HCT116 (cell line): ENCODE measurements around the gene HS3ST2. TPM values are rescaled to one million over a fixed set of nuclear protein-coding genes. Genes with fewer than 3 reads are reported as not detected.

Source experiments
- ATAC-seq: fragments of 200-7000 bp; cut with Tn5 transposase; 2 replicates; pipeline ENCODE4 v1.9.1; 2020; ENCODE audit warnings: mild to moderate bottlenecking, moderate library complexity
- BruUV-seq: library from RNA; stranded (reverse); fragments of 400-500 nt; replicated peaks from 2 replicates; lab custom pipeline; 2021; lab: Mats Ljungman, UMichigan
- CTCF ChIA-PET: fragments of 300-600 bp; sonication (Branson Sonifier 250); formaldehyde crosslinking; loops from one replicate; lab custom pipeline; 2021; ENCODE audit warnings: antibody characterized with exemption; lab: Charles Lee
- POLR2A ChIA-PET: fragments of 300-600, 350-600 bp; sonication (Branson Sonifier 250); formaldehyde crosslinking; loops from one replicate; lab custom pipeline; 2021; ENCODE audit warnings: antibody characterized with exemption; lab: Charles Lee
- RAD21 ChIA-PET, 2 experiments: fragments of 300-600 bp; sonication (Branson Sonifier 250); formaldehyde crosslinking; loops; one replicate each; lab custom pipeline; 2023; ENCODE audit warnings: low total read pairs in 2 of 2; ENCODE audit not compliant: uncharacterized antibody in 2 of 2, unreplicated experiment in 2 of 2, low non-redundant PET in 1 of 2; lab: Charles Lee
- DNase-seq: peaks from one replicate; pipeline ENCODE4 v3.0.0-alpha.2; 2010; ENCODE audit warnings: low read depth, low spot score
- H2AFZ ChIP-seq: fragments of 200-600 bp; shearing (Covaris generic), sonication (generic); 2 replicates; pipeline ENCODE4 v1.6.1; 2017; ENCODE audit warnings: low read depth, mixed run types, mixed read lengths, antibody characterized with exemption, low read length; ENCODE audit not compliant: poor library complexity, severe bottlenecking
- H3K27ac ChIP-seq: 2 replicates; pipeline ENCODE4 v1.5.1; 2012; ENCODE audit warnings: low read depth, low read length
- H3K27me3 ChIP-seq: fragments of 200-600 bp; sonication (generic); 2 replicates; pipeline ENCODE4 v1.6.1; 2016; ENCODE audit warnings: mixed run types, low read length, mixed read lengths; ENCODE audit not compliant: insufficient read depth
- H3K36me3 ChIP-seq, 2 experiments: fragments of 200-500 bp in 1 of 2; fragments of 200-600 bp in 1 of 2; sonication (Bioruptor generic) in 1 of 2; sonication (generic) in 1 of 2; 2 replicates each; pipeline versions ENCODE4 v1.5.1 to v1.6.1; 2014 to 2016; ENCODE audit warnings: low read length in 2 of 2, inconsistent platforms in 1 of 2, mixed read lengths in 1 of 2, mixed run types in 1 of 2; ENCODE audit not compliant: insufficient read depth in 2 of 2, control insufficient read depth in 1 of 2
- H3K4me1 ChIP-seq, 2 experiments: fragments of 200-600 bp in 1 of 2; sonication (generic) in 1 of 2; 2 replicates each; pipeline versions ENCODE4 v1.5.1 to v1.6.1; 2012 to 2017; ENCODE audit warnings: low read length in 2 of 2, inconsistent platforms in 1 of 2, mild to moderate bottlenecking in 1 of 2, mixed read lengths in 1 of 2, mixed run types in 1 of 2, moderate library complexity in 1 of 2; ENCODE audit not compliant: insufficient read depth in 2 of 2, control insufficient read depth in 1 of 2
- H3K4me2 ChIP-seq: fragments of 200-600 bp; sonication (generic); 2 replicates; pipeline ENCODE4 v1.6.1; 2017; ENCODE audit warnings: mixed run types, low read length, mixed read lengths
- H3K4me3 ChIP-seq, 2 experiments: fragments of 200-600 bp in 1 of 2; sonication (generic) in 1 of 2; replicated peaks in 1 of 2; 2 replicates each; pipeline ENCODE4 v1.5.1; 2011 to 2016; ENCODE audit warnings: low read length in 2 of 2, control low read depth in 1 of 2, low read depth in 1 of 2, mild to moderate bottlenecking in 1 of 2, mixed read lengths in 1 of 2, mixed run types in 1 of 2
- H3K79me2 ChIP-seq: fragments of 200-600 bp; sonication (generic); 2 replicates; pipeline ENCODE4 v1.6.1; 2017; ENCODE audit warnings: mild to moderate bottlenecking, mixed run types, low read length, moderate library complexity, mixed read lengths; ENCODE audit not compliant: insufficient read depth
- H3K9ac ChIP-seq: fragments of 200-600 bp; sonication (generic); 2 replicates; pipeline ENCODE4 v1.6.1; 2016; ENCODE audit warnings: low read length, mixed read lengths
- H3K9me2 ChIP-seq: fragments of 200-600 bp; sonication (generic), shearing (Covaris generic); 2 replicates; pipeline ENCODE4 v1.6.1; 2017; ENCODE audit warnings: mixed run types, mild to moderate bottlenecking, moderate library complexity; ENCODE audit not compliant: insufficient read depth
- H3K9me3 ChIP-seq, 2 experiments: fragments of 200-500 bp in 1 of 2; fragments of 200-600 bp in 1 of 2; sonication (Bioruptor generic) in 1 of 2; sonication (generic) in 1 of 2; 2 replicates each; pipeline ENCODE4 v1.6.1; 2014 to 2017; ENCODE audit warnings: low read length in 2 of 2, mixed read lengths in 2 of 2, inconsistent platforms in 1 of 2, low read depth in 1 of 2, mild to moderate bottlenecking in 1 of 2, mixed run types in 1 of 2, moderate library complexity in 1 of 2; ENCODE audit not compliant: control insufficient read depth in 1 of 2, insufficient read depth in 1 of 2
- H4K20me1 ChIP-seq: fragments of 200-600 bp; sonication (generic), shearing (Covaris generic); 2 replicates; pipeline ENCODE4 v1.6.1; 2017; ENCODE audit warnings: mixed run types, mild to moderate bottlenecking, moderate library complexity; ENCODE audit not compliant: insufficient read depth
- CBX3 ChIP-seq: IDR thresholded peaks from 2 replicates; pipeline ENCODE4 v1.6.1; 2012; ENCODE audit warnings: low read depth
- CTCF ChIP-seq, 3 experiments: fragments of 200-600 bp in 1 of 3; sonication (generic) in 1 of 3; IDR thresholded peaks in 2 of 3; conservative IDR thresholded peaks in 1 of 3; 2 replicates each; pipeline ENCODE4 v1.5.1; 2012 to 2017; ENCODE audit warnings: low read depth in 2 of 3, low read length in 2 of 3, antibody characterized with exemption in 1 of 3, borderline replicate concordance in 1 of 3, control low read depth in 1 of 3, mild to moderate bottlenecking in 1 of 3, mixed read lengths in 1 of 3, mixed run types in 1 of 3, moderate library complexity in 1 of 3; ENCODE audit not compliant: insufficient read depth in 1 of 3
- EGR1 ChIP-seq: IDR thresholded peaks from 2 replicates; pipeline ENCODE4 v1.6.1; 2012; ENCODE audit warnings: low read depth
- EZH2 ChIP-seq: fragments of 200-600 bp; sonication (generic); IDR thresholded peaks from 2 replicates; pipeline ENCODE4 v1.6.1; 2017; ENCODE audit warnings: antibody characterized with exemption, mixed run types
- EZH2phosphoT487 ChIP-seq: fragments of 200-600 bp; IDR thresholded peaks from 2 replicates; pipeline ENCODE4 v1.6.1; 2018; ENCODE audit warnings: antibody characterized with exemption, borderline replicate concordance
- FOSL1 ChIP-seq: IDR thresholded peaks from 2 replicates; pipeline ENCODE4 v1.6.1; 2012; ENCODE audit warnings: low read depth
- JUND ChIP-seq: IDR thresholded peaks from 2 replicates; pipeline ENCODE4 v1.6.1; 2012
- POLR2A ChIP-seq: IDR thresholded peaks from 2 replicates; pipeline ENCODE4 v1.7.0; 2011; ENCODE audit warnings: borderline replicate concordance; ENCODE audit not compliant: insufficient read depth, insufficient read length; ENCODE audit errors: extremely low read depth
- POLR2AphosphoS5 ChIP-seq: IDR thresholded peaks from 2 replicates; pipeline ENCODE4 v1.6.1; 2011; ENCODE audit warnings: mild to moderate bottlenecking, low read depth, low read length, moderate library complexity
- RAD21 ChIP-seq: IDR thresholded peaks from 2 replicates; pipeline ENCODE4 v1.6.1; 2012; ENCODE audit warnings: low read depth, mild to moderate bottlenecking
- SIN3A ChIP-seq: IDR thresholded peaks from 2 replicates; pipeline ENCODE4 v1.6.1; 2012; ENCODE audit warnings: low read depth
- SP1 ChIP-seq: IDR thresholded peaks from 2 replicates; pipeline ENCODE4 v1.6.1; 2012; ENCODE audit warnings: low read depth
- SRF ChIP-seq: IDR thresholded peaks from 2 replicates; pipeline ENCODE4 v1.6.1; 2012; ENCODE audit warnings: low read depth
- YY1 ChIP-seq: IDR thresholded peaks from 2 replicates; pipeline ENCODE4 v1.6.1; 2011; ENCODE audit warnings: low read length, low read depth, moderate library complexity, mild to moderate bottlenecking; ENCODE audit not compliant: insufficient replicate concordance; ENCODE audit errors: extremely low read depth
- ZNF274 ChIP-seq: fragments of 200-500 bp; sonication (Bioruptor generic); IDR thresholded peaks from 2 replicates; pipeline ENCODE4 v1.6.1; 2014; ENCODE audit warnings: mild to moderate bottlenecking, low read depth, low read length, inconsistent platforms
- intact Hi-C: fragments of 100-400 bp; cut with micrococcal nuclease; formaldehyde crosslinking; loops from 2 replicates; pipeline ENCODE4 v1.10.0; 2022
- total RNA-seq: library from RNA; stranded (reverse); gene quantifications from one replicate; pipeline ENCODE4 v1.2.1, GENCODE V29; 2021; ENCODE audit not compliant: unreplicated experiment
- TF ChIP-seq, protein P1 (sequence below): IDR thresholded peaks from 2 replicates; pipeline ENCODE4 v1.6.1; 2012

HS3ST2 gene
- total RNA-seq, 1 experiment from 2014 or later = not detected

DNA sequence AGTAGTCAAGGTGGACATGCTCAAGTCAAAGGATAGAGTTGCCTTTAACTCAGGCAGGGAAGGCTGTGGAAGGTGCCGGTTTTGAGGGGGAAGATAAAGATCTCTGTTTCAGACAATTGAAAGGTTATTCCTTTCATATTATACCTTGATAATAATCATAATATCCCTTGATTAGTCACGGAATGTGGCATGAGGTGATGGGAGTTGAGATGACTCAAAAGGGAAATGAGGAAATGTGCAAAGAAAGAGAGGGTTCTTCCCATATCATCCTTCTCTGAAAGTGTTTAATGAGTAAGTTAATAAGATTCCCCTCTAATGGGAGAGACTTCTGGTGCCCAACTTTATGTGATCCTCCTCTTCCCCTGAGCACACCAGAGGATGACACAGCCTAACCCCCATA lies 43.1 kb upstream of the HS3ST2 start:
- RAD21 ChIA-PET = no interaction called here
- no peaks in the 10 kb centered on the region for H4K20me1 ChIP-seq
- ATAC-seq = no peak

DNA sequence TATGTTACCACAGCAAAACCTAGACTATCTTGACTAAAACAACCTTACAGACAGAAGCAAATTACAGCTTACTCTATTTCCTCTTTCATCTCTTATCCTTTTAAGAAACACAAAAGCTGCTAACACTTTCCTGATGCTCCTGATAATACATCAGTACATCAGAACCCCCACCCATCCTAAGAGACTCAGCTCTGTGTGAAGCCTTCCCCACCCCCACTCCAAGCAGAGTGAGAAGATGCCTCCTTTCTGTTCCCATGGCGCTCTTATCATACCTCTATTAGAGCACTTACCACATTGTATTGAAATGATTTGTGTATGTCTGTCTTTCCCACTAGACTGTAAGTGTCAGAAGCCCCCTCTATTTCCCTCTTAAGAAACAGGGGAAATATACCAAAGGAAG lies 42.4 kb upstream of the HS3ST2 start:
- Histone ChIP-seq H4K20me1 (no peaks in the 10 kb centered on the region), H3K4me1 (no peaks in the 10 kb centered on the region), H3K4me3 (no peak overlapping the region), H3K9me2 (no peaks in the 10 kb centered on the region), H3K9ac (no peak overlapping the region), H3K36me3 (no peaks in the 10 kb centered on the region), H3K27me3 (peaks cover 54% of the 10 kb centered on the region; the same call in 1 of the 2 replicates), H3K27ac (no peak overlapping the region), H3K4me2 (no peak overlapping the region), H3K79me2 (no peaks in the 10 kb centered on the region), H2AFZ (no peak overlapping the region), H3K9me3 (no peaks in the 10 kb centered on the region)
- intact Hi-C loops = no loop called here
- RAD21 ChIA-PET = no interaction called here
- ATAC-seq (no peak), DNase-seq (no peak)
- no TSS peak for BruUV-seq
- no peak for TF ChIP-seq FOSL1
- TF ChIP-seq CBX3 = no peak
- TF ChIP-seq JUND = no peak
- no peak for TF ChIP-seq RAD21
- TF ChIP-seq CTCF (IDR thresholded peaks at IDR 0.05 in 2 of 3, conservative IDR thresholded peaks at IDR 0.05 in 1 of 3; ENCODE audit: borderline replicate concordance in 1 of 3, insufficient read depth in 1 of 3, low read depth in 2 of 3, low read length in 2 of 3) = no peak
- TF ChIP-seq YY1 = no peak
- no peak for TF ChIP-seq EZH2
- no peak for TF ChIP-seq EGR1
- TF ChIP-seq ZNF274 = no peak
- no peak for TF ChIP-seq SIN3A
- no peak for TF ChIP-seq SRF
- no peak for TF ChIP-seq POLR2A
- POLR2A ChIA-PET = no interaction called here
- CTCF ChIA-PET = no interaction called here

More for the DNA sequence above, 43.1 kb upstream of the HS3ST2 start:
- Histone ChIP-seq H3K27me3 (peaks cover 47% of the 10 kb centered on the region; the same call in 1 of the 2 replicates), H3K79me2 (no peaks in the 10 kb centered on the region), H3K27ac (no peak overlapping the region), H3K9me2 (no peaks in the 10 kb centered on the region), H3K4me1 (no peaks in the 10 kb centered on the region), H3K36me3 (no peaks in the 10 kb centered on the region)
- no TSS peak for BruUV-seq
- intact Hi-C loops = no loop called here
- no peak for TF ChIP-seq EZH2phosphoT487
- no peak for TF ChIP-seq EZH2
- TF ChIP-seq SP1 = no peak
- TF ChIP-seq, protein P1, sequence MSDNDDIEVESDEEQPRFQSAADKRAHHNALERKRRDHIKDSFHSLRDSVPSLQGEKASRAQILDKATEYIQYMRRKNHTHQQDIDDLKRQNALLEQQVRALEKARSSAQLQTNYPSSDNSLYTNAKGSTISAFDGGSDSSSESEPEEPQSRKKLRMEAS = no peak
- no peak for TF ChIP-seq POLR2A
- TF ChIP-seq POLR2AphosphoS5 = no peak
- TF ChIP-seq, all 23 proteins: peak for 0
- Histone ChIP-seq H3K4me2 (no peak overlapping the region), H3K9me3 (no peaks in the 10 kb centered on the region), H3K9ac (no peak overlapping the region), H2AFZ (no peak overlapping the region), H3K4me3 (no peak overlapping the region)
- ChIA-PET CTCF (no interaction called here), POLR2A (no interaction called here)
- no peak for DNase-seq
